Motor neuron (in vitro differentiated cells): ENCODE data around the gene PRUNE2. TPM values are rescaled to one million over a fixed set of nuclear protein-coding genes. Genes with fewer than 3 reads are reported as not detected.

Experiments
- ATAC-seq, 8 experiments: fragments of 200-7000 bp; cut with Tn5 transposase; replicated peaks in 6 of 8; 2 replicates each; pipeline ENCODE4 v1.8.0; 2021; ENCODE audit warnings: mild to moderate bottlenecking in 8 of 8, moderate library complexity in 8 of 8
- H3K27ac ChIP-seq, 2 donors: fragments of 250-450 bp; sonication (Bioruptor Pico); 2 replicates each; pipeline ENCODE4 v1.9.0; 2021; ENCODE audit warnings: antibody characterized with exemption in 2 of 2, mild to moderate bottlenecking in 2 of 2, moderate library complexity in 1 of 2
- H3K4me1 ChIP-seq, 2 donors: fragments of 250-450 bp; sonication (Bioruptor Pico); replicated peaks in 1 of 2; 2 replicates each; pipeline ENCODE4 v1.6.1; 2021; ENCODE audit warnings: antibody characterized with exemption in 2 of 2, mild to moderate bottlenecking in 2 of 2, moderate library complexity in 1 of 2
- H3K4me3 ChIP-seq, 5 donors: fragments of 250-450 bp; sonication (Bioruptor Pico); 2 replicates each; pipeline ENCODE4 v1.9.0; 2021; ENCODE audit warnings: antibody characterized with exemption in 5 of 5, mild to moderate bottlenecking in 5 of 5, moderate library complexity in 4 of 5
- WGBS, 10 experiments: fragments of 450-650 bp; shearing (Covaris generic); methylation state at CpG; one replicate each; pipeline ENCODE4 v1.0.0; 2022; 5-methylcytosine and 5-hydroxymethylcytosine counted together
- in situ Hi-C, 9 experiments: fragments of 400-800 bp; cut with MboI; loops; one replicate each; pipeline ENCODE4 v1.15.0; 2021; ENCODE audit warnings: low sequenced_read_pairs in 9 of 9, low pct_unique_long_range_greater_than_20kb in 2 of 9; ENCODE audit not compliant: unreplicated experiment in 9 of 9
- total RNA-seq, 8 experiments: library from RNA; unstranded; fragments of 300-600 nt; gene quantifications; 2 replicates each; pipeline versions ENCODE4 v1.2.3 to v1.2.4, GENCODE V29; 2022

The PRUNE2 gene
- total RNA-seq, 8 experiments from 2014 or later, result 0.56 to 54.5 (median 11.4) TPM

DNA sequence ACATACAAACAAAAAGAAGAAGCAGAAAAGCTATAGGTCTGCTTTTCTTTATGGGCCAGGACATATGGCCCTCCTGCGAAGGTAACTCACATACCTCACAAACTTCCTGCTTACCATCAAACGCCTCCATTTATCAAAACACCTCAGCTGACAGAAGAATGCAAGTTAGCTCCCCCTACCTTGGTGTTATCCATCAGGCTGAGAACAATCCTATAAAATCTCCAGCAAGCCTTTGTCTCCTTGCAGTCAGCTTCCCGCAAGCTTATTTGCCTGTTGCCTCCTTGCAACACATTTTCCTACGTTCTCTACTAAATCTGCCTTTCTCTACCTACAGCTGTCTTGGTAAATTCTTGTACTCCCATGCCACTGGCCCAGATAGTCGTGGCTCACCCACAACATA lies 164.4 kb downstream of the PRUNE2 start:
- H3K4me1 ChIP-seq, result peaks cover 20 to 26% of the 10 kb centered on the region in 2 donors
- H3K27ac ChIP-seq, result no peak overlapping the region
- WGBS, 10 experiments, result 10 to 92% (median 78%) methylated on average over 2 to 5 of the region's 5 CpGs; no CpG with 5 or more reads in 1 of the 10 experiments
- H3K4me3 ChIP-seq, result no peak overlapping the region
- in situ Hi-C loops, result no loop called here
- ATAC-seq, result no peak

DNA sequence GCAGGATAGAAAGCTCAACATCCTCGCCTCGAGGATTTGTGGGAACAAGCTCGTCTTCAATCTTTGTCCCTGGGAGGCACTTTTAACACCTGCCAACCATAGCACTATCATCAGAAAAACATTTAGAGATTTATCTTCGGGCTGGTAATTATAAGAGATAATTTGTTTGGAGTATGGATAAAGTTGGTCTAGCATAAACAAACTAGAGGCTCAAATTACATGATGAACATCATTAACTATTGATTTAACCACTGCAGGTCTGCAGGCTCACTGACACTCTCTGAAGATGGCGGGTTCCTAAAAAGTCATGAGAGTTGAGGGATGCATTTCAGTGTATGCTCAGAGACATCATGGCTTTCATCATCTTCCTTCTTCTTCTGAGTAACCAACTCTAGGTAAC lies 167.5 kb downstream of the PRUNE2 start:
- 20 to 100% (median 64%) methylated on average over 1 to 4 of the region's 5 CpGs; no CpG with 5 or more reads in 3 of the 10 experiments for WGBS, 10 experiments
- peaks cover 20 to 27% of the 10 kb centered on the region in 2 donors for H3K4me1 ChIP-seq
- ATAC-seq, result no peak
- in situ Hi-C loops, result no loop called here
- H3K27ac ChIP-seq, result no peak overlapping the region
- no peak overlapping the region for H3K4me3 ChIP-seq

DNA sequence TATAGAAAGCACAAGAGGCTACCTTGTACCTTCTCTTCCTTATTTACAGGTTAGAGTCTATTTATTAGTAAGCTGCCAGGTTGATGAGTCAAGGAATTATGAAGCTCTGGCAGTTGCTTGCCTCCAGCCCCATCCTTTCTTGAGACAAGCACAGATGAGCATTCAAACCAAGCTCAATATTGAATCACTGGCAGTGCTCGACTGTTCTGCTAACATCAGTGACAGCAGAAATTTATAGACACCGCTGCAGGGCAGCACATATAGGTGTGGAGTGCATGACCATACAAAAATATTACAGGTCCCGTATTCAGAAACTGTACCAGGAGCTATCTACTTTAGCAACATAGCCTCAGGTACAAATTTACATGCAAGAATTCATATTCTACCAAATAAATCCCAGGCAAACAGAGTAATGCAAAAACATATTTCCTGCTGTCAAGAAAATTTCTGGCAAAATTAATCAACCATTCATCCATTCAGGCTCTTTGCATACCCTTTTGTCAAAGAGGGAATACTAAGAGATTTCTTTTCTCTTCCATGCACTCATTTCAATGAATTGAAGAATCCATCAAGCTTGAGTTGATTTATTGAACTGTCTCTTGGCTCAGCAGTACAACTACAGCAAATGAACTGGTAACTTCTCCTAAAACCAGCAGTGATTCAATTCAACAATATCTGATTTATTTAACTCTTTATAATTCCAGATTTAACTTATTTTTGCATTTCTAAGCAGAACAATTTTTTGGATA lies 168.6 kb downstream of the PRUNE2 start:
- no peak overlapping the region for H3K4me3 ChIP-seq
- peak in 5 of 8 experiments; percentile 86 to 97 (median 94) for ATAC-seq
- no peak overlapping the region for H3K27ac ChIP-seq
- peaks cover 20 to 27% of the 10 kb centered on the region in 2 donors for H3K4me1 ChIP-seq
- 11 to 67% (median 28%) methylated on average over 1 to 3 of the region's 3 CpGs; no CpG with 5 or more reads in 3 of the 10 experiments for WGBS, 10 experiments
- in situ Hi-C loops, result no loop called here

DNA sequence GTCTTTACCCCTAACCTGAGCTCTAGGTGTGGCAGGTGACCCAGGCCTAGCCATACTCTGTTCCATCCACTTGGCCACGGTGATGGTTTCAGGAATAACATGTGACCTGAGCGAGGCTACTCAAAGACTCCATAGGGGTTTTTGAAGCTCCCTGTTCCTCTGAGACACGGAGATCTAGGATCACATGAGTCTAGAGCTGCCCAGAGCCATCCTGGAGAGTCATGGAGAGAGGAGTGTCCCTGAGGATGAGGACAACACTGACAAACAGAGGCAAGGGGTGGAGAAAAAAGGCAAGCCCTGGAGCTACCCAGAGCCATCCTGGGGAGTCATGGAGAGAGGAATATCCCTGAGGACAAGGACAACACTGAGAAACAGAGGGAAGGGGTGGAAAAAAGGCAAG lies 171.2 kb downstream of the PRUNE2 start:
- in situ Hi-C loops, result no loop called here
- Histone ChIP-seq H3K27ac (no peak overlapping the region), H3K4me3 (no peak overlapping the region), H3K4me1 (peaks cover 20 to 27% of the 10 kb centered on the region in 2 donors)
- ATAC-seq, result no peak
- 10 to 90% (median 83%) methylated on average over 1 to 3 of the region's 3 CpGs; no CpG with 5 or more reads in 5 of the 10 experiments for WGBS, 10 experiments

GRCh38 chr9:76733096-76733495 lies 172.8 kb downstream of the PRUNE2 start:
- 80 to 100% (median 100%) methylated on average over 1 of the region's 1 CpG; no CpG with 5 or more reads in 5 of the 10 experiments for WGBS, 10 experiments
- in situ Hi-C loops, result no loop called here
- no peak overlapping the region for H3K4me3 ChIP-seq
- H3K27ac ChIP-seq, result no peak overlapping the region
- no peak for ATAC-seq
- H3K4me1 ChIP-seq, result peaks cover 8 to 17% of the 10 kb centered on the region in 2 donors

- Histone ChIP-seq H3K27ac (no peak overlapping the region), H3K4me3 (no peak overlapping the region), H3K4me1 (peaks cover 7 to 10% of the 10 kb centered on the region in 2 donors)
- WGBS, 10 experiments, result 7 to 86% (median 65%) methylated on average over 1 to 2 of the region's 3 CpGs; no CpG with 5 or more reads in 4 of the 10 experiments
- in situ Hi-C loops, result no loop called here
- peak in 1 of 8 experiments; percentile 32 for ATAC-seq
These were observed 173.5 kb downstream of the PRUNE2 start for GRCh38 chr9:76732341-76732958.

DNA sequence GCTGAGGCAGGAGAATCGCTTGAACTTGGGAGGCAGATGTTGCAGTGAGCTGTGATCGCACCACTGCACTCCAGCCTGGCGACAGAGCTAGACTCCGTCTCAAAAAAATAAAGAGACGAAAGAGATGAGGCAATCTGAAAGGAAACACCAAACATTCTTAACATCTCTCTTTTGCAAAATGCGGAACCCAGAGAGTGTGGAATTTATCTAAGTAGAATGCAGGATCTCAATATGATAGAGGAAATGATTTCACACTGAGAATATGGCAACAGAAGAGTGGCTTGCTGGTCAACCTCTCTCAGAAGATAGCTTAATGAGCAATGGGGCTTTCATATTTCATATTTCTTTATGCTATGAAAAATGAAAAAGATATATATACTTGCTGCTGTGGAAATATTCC lies 175.1 kb downstream of the PRUNE2 start:
- ATAC-seq, result no peak
- no peak overlapping the region for H3K27ac ChIP-seq
- H3K4me3 ChIP-seq, result no peak overlapping the region
- 63 to 100% (median 94%) methylated on average over 1 to 5 of the region's 6 CpGs; no CpG with 5 or more reads in 1 of the 10 experiments for WGBS, 10 experiments
- no peaks in the 10 kb centered on the region for H3K4me1 ChIP-seq
- in situ Hi-C loops, result no loop called here

DNA sequence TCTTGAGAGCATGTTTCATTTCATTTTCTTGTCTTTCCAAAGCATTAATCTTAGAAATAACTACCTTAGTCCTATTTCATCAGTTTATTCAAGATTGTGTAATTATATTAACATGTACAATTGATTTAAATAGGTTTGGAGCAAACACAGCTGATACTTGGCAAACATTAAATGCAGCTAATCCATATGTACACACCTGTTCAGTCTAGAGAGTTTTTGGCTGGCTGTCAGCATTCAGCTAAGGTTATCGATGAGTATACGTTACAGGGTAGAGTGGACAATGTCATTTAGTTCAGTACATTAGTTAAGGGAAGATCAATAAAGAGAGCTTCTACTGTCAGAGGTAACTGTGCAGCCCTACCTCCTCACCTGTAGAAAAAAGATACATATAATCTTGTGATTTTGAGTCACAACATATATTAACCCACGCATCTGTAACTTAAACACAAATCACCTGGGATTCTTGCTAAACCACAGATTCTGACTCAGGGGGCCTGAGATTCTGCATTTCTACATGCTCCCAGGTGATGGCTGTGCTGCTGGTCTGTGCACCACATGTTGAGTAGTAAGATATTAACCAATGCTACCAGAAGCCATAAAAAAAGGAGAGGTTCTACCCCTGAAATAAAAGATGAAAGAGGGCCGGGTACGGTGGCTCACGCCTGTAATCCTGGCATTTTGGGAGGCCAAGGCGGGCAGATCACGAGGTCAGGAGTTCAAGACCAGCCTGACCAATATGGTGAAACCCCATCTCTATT lies 175.8 kb downstream of the PRUNE2 start:
- Histone ChIP-seq H3K4me1 (no peaks in the 10 kb centered on the region), H3K27ac (no peak overlapping the region), H3K4me3 (no peak overlapping the region)
- ATAC-seq, result no peak
- in situ Hi-C loops, result no loop called here
- WGBS, 10 experiments, result 0 to 100% (median 83%) methylated on average over 1 to 6 of the region's 8 CpGs; no CpG with 5 or more reads in 2 of the 10 experiments

- ATAC-seq, result no peak
- Histone ChIP-seq H3K4me3 (no peak overlapping the region), H3K4me1 (peaks cover 0 to 3% of the 10 kb centered on the region in 2 donors), H3K27ac (no peak overlapping the region)
- in situ Hi-C loops, result no loop called here
- WGBS, 10 experiments, result 18 to 96% (median 86%) methylated on average over 3 of the region's 3 CpGs; no CpG with 5 or more reads in 4 of the 10 experiments
These were observed 176.8 kb downstream of the PRUNE2 start for GRCh38 chr9:76729116-76729515.

GRCh38 chr9:76725885-76726284 lies 180.0 kb downstream of the PRUNE2 start:
- in situ Hi-C loops, result no loop called here
- WGBS, 10 experiments, result 36 to 100% (median 53%) methylated on average over 1 to 4 of the region's 6 CpGs; no CpG with 5 or more reads in 6 of the 10 experiments
- Histone ChIP-seq H3K27ac (no peak overlapping the region), H3K4me1 (peaks cover 0 to 3% of the 10 kb centered on the region in 2 donors), H3K4me3 (no peak overlapping the region)
- no peak for ATAC-seq

DNA sequence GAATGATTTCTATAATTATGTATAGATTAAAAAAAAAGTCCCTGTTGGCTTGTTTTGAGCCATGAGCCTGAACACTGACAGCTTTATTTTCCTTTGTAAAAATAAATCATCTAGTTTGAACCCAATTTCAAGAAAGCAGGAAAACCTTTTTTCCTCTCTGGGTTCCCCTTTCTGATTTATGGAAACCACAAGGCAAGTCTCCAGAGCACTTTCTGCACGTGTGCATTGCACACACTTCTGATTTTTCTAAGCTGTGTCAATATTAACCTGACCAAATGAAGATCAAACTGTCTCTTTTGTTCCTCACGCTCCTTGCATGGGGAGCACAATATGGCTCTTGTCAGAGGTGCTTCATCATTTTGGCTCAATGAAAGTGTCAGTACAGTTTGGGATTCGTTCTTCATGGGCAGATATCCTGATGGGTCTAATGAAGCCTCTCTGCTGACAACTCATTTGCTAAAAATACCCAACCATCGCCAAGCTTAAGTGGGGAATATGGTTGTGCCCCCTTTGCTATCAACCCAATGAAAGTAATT lies 180.8 kb downstream of the PRUNE2 start:
- H3K27ac ChIP-seq, result no peak overlapping the region
- in situ Hi-C loops, result no loop called here
- WGBS, 10 experiments, result 0 to 64% (median 26%) methylated on average over 1 to 3 of the region's 4 CpGs; no CpG with 5 or more reads in 1 of the 10 experiments
- H3K4me3 ChIP-seq, result no peak overlapping the region
- ATAC-seq, result peak in 2 of 8 experiments; percentile 50 to 79
- peaks cover 0 to 3% of the 10 kb centered on the region in 2 donors for H3K4me1 ChIP-seq

GRCh38 chr9:76720245-76720644 lies 185.7 kb downstream of the PRUNE2 start:
- Histone ChIP-seq H3K4me1 (peaks cover 17 to 23% of the 10 kb centered on the region in 2 donors), H3K4me3 (no peak overlapping the region), H3K27ac (no peak overlapping the region)
- 33 to 100% (median 76%) methylated on average over 1 to 3 of the region's 3 CpGs for WGBS, 10 experiments
- no peak for ATAC-seq
- in situ Hi-C loops, result loop anchor here in 5 of 9 experiments (25.0 kb wide), 2 partner anchors 258 to 283 kb away; partner anchors contain the start of gene GCNT1 (in 1 of the 5)
